ENCODE data around the gene NRG4. TPM values are rescaled to one million over a fixed set of nuclear protein-coding genes. Genes with fewer than 3 reads are reported as not detected.

Gene NRG4
- total and polyA plus RNA-seq, 7 donors, result 0.98 to 30.0 (median 6.4) TPM

- Histone ChIP-seq H3K9me3 (no peaks in the 10 kb centered on the region), H3K36me3 (ENCODE audit: insufficient read depth in 1 of 2, low read depth in 1 of 2) (peaks cover 0 to 15% of the 10 kb centered on the region in 2 donors), H3K4me1 (no peaks in the 10 kb centered on the region), H3K4me3 (no peak overlapping the region), H3K27me3 (ENCODE audit: insufficient read depth in 3 of 3, low read length in 2 of 3) (no peaks in the 10 kb centered on the region), H3K27ac (no peak overlapping the region)
- no peak for DNase-seq
- no peak for TF ChIP-seq CTCF (IDR thresholded peaks at IDR 0.05)
- no peak for ATAC-seq
- intact Hi-C loops (cut with DNase I), result no loop called here
- 95 to 98% (median 96%) methylated on average over 1 of the region's 1 CpG for WGBS, 3 donors
Observed at GRCh38 chr15:75961331-75961730, 50.9 kb downstream of the NRG4 start.

- intact Hi-C loops (cut with DNase I), result no loop called here
- TF ChIP-seq CTCF (IDR thresholded peaks at IDR 0.05), result no peak
- Histone ChIP-seq H3K4me1 (no peaks in the 10 kb centered on the region), H3K36me3 (ENCODE audit: insufficient read depth in 1 of 2, low read depth in 1 of 2) (peaks cover 0 to 25% of the 10 kb centered on the region in 2 donors), H3K9me3 (no peaks in the 10 kb centered on the region), H3K27ac (no peak overlapping the region), H3K4me3 (no peak overlapping the region), H3K27me3 (ENCODE audit: insufficient read depth in 3 of 3, low read length in 2 of 3) (no peaks in the 10 kb centered on the region)
- no peak for DNase-seq
- WGBS, 3 donors, result 75 to 92% (median 90%) methylated on average over 1 of the region's 1 CpG
- no peak for ATAC-seq
Observed at GRCh38 chr15:75955720-75956119, 56.5 kb downstream of the NRG4 start.

- no peaks in the 10 kb centered on the region for H3K4me1 ChIP-seq
- H3K27ac ChIP-seq, result no peak overlapping the region
- intact Hi-C loops (cut with DNase I), result no loop called here
- H3K36me3 ChIP-seq (ENCODE audit: insufficient read depth in 1 of 2, low read depth in 1 of 2), result peaks cover 0 to 23% of the 10 kb centered on the region in 2 donors
- H3K9me3 ChIP-seq, result no peaks in the 10 kb centered on the region
- no peaks in the 10 kb centered on the region for H3K27me3 ChIP-seq (ENCODE audit: insufficient read depth in 3 of 3, low read length in 2 of 3)
- no peak overlapping the region for H3K4me3 ChIP-seq
- DNase-seq (no peak), ATAC-seq (no peak)
- WGBS, 3 donors, result 88 to 97% (median 89%) methylated on average over 4 of the region's 4 CpGs
- no peak for TF ChIP-seq CTCF (IDR thresholded peaks at IDR 0.05)
Observed at GRCh38 chr15:75952525-75952924, 59.7 kb downstream of the NRG4 start.

GRCh38 chr15:75948761-75949296 is 63.4 kb downstream of the NRG4 start:
- DNase-seq, result no peak
- H3K4me3 ChIP-seq, result no peak overlapping the region
- no peaks in the 10 kb centered on the region for H3K4me1 ChIP-seq
- H3K9me3 ChIP-seq, result no peaks in the 10 kb centered on the region
- WGBS, 3 donors, result 79 to 82% (median 80%) methylated on average over 8 of the region's 8 CpGs
- peaks cover 0 to 10% of the 10 kb centered on the region in 2 donors for H3K36me3 ChIP-seq (ENCODE audit: insufficient read depth in 1 of 2, low read depth in 1 of 2)
- no peak overlapping the region for H3K27ac ChIP-seq
- no peak for TF ChIP-seq CTCF (IDR thresholded peaks at IDR 0.05)
- ATAC-seq, result no peak
- intact Hi-C loops (cut with DNase I), result no loop called here
- H3K27me3 ChIP-seq (ENCODE audit: insufficient read depth in 3 of 3, low read length in 2 of 3), result no peaks in the 10 kb centered on the region

- peaks cover 0 to 2% of the 10 kb centered on the region in 2 donors for H3K36me3 ChIP-seq (ENCODE audit: insufficient read depth in 1 of 2, low read depth in 1 of 2)
- H3K9me3 ChIP-seq, result no peaks in the 10 kb centered on the region
- intact Hi-C loops (cut with DNase I), result no loop called here
- ATAC-seq (peak in 1 of 4 donors; percentile 42), DNase-seq (no peak)
- 39 to 68% (median 48%) methylated on average over 1 of the region's 1 CpG for WGBS, 3 donors
- H3K27me3 ChIP-seq (ENCODE audit: insufficient read depth in 3 of 3, low read length in 2 of 3), result no peaks in the 10 kb centered on the region
- no peak for TF ChIP-seq CTCF (IDR thresholded peaks at IDR 0.05)
- H3K4me1 ChIP-seq, result no peaks in the 10 kb centered on the region
- H3K4me3 ChIP-seq, result no peak overlapping the region
- no peak overlapping the region for H3K27ac ChIP-seq
Observed at GRCh38 chr15:75947092-75947491, 65.1 kb downstream of the NRG4 start.

Measured in psoas muscle (tissue), 8 donors.